GM10248 (cell line): ENCODE results near the gene NEUROD2.

Experiments
- CTCF ChIA-PET: fragments of 300-600 bp; sonication (Branson Sonifier 250); formaldehyde crosslinking; extraction: SDS; loops from one replicate; lab custom pipeline; 2021; ENCODE audit warnings: antibody characterized with exemption; lab: Yijun Ruan, JAX
- POLR2A ChIA-PET: fragments of 350-650 bp; sonication (Branson Sonifier 250); formaldehyde crosslinking; extraction: SDS; loops from one replicate; lab custom pipeline; 2020; ENCODE audit warnings: antibody characterized with exemption; lab: Yijun Ruan, JAX
- DNase-seq: peaks from one replicate; pipeline ENCODE4 v3.0.0; 2012; ENCODE audit errors: extremely low spot score
- TF ChIP-seq, protein P1 (sequence below): IDR thresholded peaks from 2 replicates; pipeline ENCODE4 v1.5.1; 2012; ENCODE audit warnings: mild to moderate bottlenecking, low read depth; ENCODE audit errors: extremely low read depth, missing control alignments, control extremely low read depth

The NEUROD2 gene

DNA sequence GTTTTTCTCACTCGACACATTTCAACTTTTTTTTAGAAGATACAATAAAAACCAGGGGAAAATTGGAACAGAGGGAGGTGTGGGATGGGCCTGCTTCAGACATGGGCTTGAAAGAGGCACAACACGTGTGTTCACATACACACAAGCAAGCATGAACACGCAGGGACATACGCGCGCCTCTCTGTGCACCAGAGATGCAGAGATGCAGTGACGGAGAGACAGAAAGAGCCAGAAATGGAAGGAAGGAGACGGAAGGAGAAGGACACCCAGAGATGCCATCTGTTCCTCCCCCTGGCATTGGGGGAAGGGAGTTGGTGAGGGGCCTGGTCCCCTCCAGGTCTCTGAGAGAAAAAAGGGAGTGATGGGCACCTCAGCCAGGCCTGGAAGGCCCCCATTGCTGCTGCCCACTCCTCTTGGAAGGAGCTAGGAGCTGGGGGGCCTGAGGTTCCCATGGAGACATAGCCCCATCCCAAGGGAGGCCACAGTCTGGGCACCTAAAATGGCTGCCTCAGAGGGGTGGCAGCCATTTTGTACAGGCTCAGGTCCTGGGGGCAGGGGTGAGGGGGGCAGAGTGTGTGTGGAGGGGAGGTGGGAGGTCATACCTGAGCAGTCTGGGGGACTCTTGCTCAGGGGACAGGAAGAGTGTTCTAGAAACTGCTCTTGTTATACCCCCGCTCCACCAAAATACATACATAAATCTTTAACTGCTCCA lies 3.8 kb upstream of the NEUROD2 start:
- TF ChIP-seq, protein P1, sequence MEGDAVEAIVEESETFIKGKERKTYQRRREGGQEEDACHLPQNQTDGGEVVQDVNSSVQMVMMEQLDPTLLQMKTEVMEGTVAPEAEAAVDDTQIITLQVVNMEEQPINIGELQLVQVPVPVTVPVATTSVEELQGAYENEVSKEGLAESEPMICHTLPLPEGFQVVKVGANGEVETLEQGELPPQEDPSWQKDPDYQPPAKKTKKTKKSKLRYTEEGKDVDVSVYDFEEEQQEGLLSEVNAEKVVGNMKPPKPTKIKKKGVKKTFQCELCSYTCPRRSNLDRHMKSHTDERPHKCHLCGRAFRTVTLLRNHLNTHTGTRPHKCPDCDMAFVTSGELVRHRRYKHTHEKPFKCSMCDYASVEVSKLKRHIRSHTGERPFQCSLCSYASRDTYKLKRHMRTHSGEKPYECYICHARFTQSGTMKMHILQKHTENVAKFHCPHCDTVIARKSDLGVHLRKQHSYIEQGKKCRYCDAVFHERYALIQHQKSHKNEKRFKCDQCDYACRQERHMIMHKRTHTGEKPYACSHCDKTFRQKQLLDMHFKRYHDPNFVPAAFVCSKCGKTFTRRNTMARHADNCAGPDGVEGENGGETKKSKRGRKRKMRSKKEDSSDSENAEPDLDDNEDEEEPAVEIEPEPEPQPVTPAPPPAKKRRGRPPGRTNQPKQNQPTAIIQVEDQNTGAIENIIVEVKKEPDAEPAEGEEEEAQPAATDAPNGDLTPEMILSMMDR: no peak
- CTCF ChIA-PET: interaction anchor here (3.3 to 3.8 kb wide), 2 partner anchors 10 to 13 kb away, joined by 33 to 37 read pairs; no protein-coding TSS in a partner anchor
- no peak for DNase-seq
- POLR2A ChIA-PET: no interaction called here

DNA sequence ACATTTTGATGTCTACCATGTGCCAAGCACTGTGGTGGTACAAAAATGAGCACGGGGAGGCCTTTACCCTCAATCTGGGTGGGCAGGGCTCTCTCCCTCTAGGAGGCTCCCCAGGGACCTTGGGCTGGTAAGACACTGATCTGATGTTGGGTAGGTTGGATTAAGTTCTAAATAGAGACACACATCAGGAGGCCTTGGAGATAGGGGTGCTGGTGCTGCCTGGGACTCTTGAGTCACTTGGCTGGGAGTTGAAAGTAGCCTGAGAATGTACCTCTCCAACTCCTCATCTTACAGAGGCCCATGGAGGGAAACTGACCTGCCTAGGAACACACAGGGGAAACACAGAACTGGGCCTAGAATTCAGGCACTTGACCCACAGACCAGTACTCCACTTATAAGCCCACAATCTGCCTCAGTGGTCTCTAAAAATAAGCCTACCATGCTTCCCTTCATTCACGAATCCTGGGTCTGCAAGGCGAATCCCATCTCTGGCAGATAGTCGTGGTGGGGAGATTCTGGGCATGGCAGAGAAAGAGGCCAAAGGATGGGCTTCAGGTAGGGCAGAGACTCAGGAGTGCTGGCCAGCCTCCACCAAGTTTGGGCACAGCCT lies 1.8 kb upstream of the NEUROD2 start:
- TF ChIP-seq, protein P1: no peak
- no peak for DNase-seq
- ChIA-PET CTCF (interaction anchor here (1.3 kb wide), 1 partner anchor 13 kb away, joined by 3 read pairs; no protein-coding TSS in a partner anchor), POLR2A (no interaction called here)

DNA sequence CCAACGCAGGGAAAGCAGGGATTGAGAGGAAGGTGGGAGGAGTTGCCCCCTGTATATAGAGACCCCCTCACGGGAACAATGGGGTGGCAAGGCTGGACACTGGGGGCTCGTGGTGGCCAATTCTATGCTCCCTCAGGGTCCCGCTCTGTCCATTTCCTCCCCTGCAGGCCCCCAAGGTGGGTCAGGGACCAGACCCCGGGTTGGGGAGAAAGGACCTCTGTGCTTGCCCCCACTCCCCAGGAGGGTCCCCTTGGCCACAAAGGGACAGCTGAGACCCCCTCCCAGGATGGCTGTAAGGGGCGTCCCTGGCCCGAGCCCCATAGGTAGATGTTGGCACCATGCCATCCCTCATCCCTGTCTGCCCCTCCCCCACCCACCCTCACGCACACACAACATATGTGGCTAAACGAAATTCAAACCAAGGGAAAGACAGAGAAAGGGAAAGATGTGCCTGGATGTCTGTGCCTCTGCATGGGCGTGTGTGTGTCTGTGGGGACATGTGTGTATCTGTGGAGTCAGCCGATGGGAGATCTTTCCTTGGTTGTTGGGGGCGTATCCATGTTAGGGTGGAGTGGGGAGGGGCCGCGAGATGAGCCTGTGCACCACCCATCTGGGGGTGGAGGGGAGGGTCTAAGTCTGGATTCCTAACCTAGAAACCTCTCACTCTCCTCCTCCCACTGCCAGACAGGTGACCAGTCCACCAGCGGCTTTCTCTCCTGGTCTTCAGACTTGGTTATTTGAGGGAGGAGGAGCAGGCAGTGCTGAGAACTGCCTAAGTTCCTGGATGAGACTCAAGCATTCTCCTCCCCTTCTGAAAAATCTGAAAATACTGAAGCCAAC lies 642 bp upstream of the NEUROD2 start:
- ChIA-PET POLR2A (no interaction called here), CTCF (no interaction called here)
- TF ChIP-seq, protein P1: no peak
- DNase-seq: no peak

DNA sequence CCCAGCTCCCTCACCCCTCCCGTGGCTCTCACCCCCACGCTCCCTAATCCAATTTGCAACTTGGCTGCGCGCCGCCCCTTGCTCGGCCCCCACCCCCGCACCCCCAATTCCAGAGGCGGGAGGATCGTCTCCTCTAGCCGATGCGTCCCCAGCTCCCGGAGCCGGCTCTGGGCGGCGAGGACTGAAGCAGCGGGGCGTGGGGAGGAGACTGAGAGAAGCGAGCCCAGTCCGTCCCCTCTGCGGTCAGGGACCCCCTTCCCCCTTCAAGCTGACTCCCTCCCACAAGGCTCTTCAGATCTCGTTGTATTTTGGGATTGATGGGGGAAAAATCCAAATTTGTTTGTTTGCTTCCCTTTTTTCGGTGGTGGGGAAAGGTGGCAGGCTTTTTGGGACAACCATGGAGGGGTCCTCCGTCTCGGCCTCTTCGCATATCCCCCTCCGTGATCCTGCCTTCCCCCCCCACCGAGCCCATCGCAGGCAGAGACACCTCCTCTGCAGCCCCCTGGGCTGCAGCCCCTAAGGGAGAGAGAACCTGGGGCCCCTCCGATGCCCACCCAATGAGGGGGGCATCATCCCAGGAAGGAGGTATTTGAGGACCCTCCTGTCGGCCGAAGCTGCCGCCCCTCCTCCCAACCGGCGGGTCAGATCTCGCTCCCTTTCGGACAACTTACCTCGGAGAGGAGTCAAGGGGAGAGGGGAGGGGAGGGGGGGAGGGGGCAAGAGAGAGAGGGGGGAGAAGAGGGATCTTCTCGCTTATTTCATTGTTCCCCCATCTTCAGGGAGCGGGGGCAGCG lies 466 bp downstream of the NEUROD2 start:
- ChIA-PET CTCF (interaction anchor here (1.2 to 2.2 kb wide), 2 partner anchors 15 to 28 kb away, joined by 3 to 20 read pairs; no protein-coding TSS in a partner anchor), POLR2A (no interaction called here)
- TF ChIP-seq, protein P1: no peak
- DNase-seq: no peak

DNA sequence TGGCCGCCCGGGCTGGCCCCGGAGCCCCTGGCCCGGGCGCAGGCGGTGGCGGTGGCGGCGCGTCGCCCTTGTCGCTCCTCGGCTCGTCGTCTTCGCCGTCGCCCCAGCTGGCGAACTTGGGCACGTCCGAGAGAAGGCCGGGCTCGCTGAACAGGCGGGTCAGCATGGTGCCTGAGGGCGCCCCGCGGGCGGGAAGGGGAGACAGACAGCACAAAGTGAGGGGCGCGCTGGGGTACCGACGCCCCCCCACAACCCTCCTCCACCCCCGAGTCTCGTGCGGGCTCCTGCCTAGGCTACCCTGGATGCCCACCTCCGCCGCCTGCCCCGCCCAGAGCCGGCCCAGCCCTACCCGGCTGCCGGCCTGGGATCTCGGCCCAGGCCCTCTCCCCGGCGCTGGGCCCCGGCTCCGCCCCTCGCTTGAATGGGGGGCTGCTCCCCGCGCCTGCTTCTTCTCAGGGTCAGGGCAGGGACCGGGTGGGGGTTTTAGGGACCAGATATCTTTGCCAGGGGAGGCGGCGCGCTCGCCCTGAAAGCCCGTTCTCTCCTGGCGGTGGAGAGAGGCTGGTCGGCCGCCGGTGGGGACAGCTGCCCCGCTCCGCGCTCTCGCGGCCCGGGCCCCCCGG lies 1.2 kb downstream of the NEUROD2 start:
- POLR2A ChIA-PET: no interaction called here
- TF ChIP-seq, protein P1: no peak
- CTCF ChIA-PET: interaction anchor here (1.2 to 2.2 kb wide), 2 partner anchors 16 to 29 kb away, joined by 3 to 20 read pairs; no protein-coding TSS in a partner anchor
- no peak for DNase-seq
